ENCODE measurements around the gene C3.

DNA sequence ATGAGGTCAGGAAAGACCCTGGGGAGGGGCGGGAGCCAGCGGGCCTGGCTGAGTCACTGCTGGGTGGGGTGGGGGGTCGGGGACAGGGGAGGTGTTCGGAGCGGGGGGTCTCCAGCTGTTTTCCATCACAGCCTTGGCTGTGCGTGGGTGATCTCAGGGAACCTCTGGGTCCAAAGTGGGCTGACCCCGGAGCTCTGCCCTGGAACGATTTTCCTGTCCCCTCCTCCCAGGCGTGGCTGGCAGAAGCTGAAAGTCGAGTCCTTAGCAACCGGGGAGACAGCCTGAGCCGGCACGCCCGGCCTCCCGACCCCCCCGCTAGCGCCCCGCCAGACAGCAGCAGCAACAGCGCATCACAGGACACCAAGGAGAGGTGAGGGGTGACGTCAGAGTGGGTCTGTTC, 29.6 kb upstream of the C3 start:
- TF ChIP-seq, protein P1, sequence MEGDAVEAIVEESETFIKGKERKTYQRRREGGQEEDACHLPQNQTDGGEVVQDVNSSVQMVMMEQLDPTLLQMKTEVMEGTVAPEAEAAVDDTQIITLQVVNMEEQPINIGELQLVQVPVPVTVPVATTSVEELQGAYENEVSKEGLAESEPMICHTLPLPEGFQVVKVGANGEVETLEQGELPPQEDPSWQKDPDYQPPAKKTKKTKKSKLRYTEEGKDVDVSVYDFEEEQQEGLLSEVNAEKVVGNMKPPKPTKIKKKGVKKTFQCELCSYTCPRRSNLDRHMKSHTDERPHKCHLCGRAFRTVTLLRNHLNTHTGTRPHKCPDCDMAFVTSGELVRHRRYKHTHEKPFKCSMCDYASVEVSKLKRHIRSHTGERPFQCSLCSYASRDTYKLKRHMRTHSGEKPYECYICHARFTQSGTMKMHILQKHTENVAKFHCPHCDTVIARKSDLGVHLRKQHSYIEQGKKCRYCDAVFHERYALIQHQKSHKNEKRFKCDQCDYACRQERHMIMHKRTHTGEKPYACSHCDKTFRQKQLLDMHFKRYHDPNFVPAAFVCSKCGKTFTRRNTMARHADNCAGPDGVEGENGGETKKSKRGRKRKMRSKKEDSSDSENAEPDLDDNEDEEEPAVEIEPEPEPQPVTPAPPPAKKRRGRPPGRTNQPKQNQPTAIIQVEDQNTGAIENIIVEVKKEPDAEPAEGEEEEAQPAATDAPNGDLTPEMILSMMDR (IDR thresholded peaks at IDR 0.05): no peak
- TF ChIP-seq POLR2A (IDR thresholded peaks at IDR 0.05): no peak

Measured in thyroid gland (tissue), 4 donors.